Neural progenitor cell (in vitro differentiated cells): ENCODE results near the gene PLA2G2C. TPM values are rescaled to one million over a fixed set of nuclear protein-coding genes. Genes with fewer than 3 reads are reported as not detected.

Source experiments
- DNase-seq: peaks from one replicate; pipeline ENCODE4 v3.0.0-alpha.2; 2016; ENCODE audit warnings: low spot score
- H2AFZ ChIP-seq: fragments of 200-600 bp; sonication (generic); replicated peaks from 2 replicates; pipeline ENCODE4 v1.6.1; 2016; ENCODE audit warnings: antibody characterized with exemption
- H3F3A ChIP-seq: fragments of 200-600 bp; sonication (generic); 2 replicates; pipeline ENCODE4 v1.6.1; 2016; ENCODE audit warnings: antibody characterized with exemption, low read depth
- H3K27ac ChIP-seq: fragments of 200-600 bp; sonication (generic); 2 replicates; pipeline ENCODE4 v1.5.1; 2016; ENCODE audit warnings: mild to moderate bottlenecking
- H3K27me3 ChIP-seq: fragments of 200-600 bp; sonication (generic); 2 replicates; pipeline ENCODE4 v1.6.1; 2016; ENCODE audit warnings: mild to moderate bottlenecking, moderate library complexity
- H3K36me3 ChIP-seq: fragments of 200-600 bp; sonication (generic); 2 replicates; pipeline ENCODE4 v1.5.1; 2016
- H3K4me1 ChIP-seq: fragments of 200-600 bp; sonication (generic); 2 replicates; pipeline ENCODE4 v1.6.1; 2016; ENCODE audit warnings: mixed run types
- H3K4me2 ChIP-seq: fragments of 200-600 bp; sonication (generic); 2 replicates; pipeline ENCODE4 v1.6.1; 2016
- H3K4me3 ChIP-seq: fragments of 200-600 bp; sonication (generic); 2 replicates; pipeline ENCODE4 v1.5.1; 2016
- H3K79me2 ChIP-seq: fragments of 200-600 bp; sonication (generic); 2 replicates; pipeline ENCODE4 v1.6.1; 2016; ENCODE audit warnings: low read depth
- H3K9ac ChIP-seq: fragments of 200-600 bp; sonication (generic); 2 replicates; pipeline ENCODE4 v1.6.1; 2016
- H3K9me3 ChIP-seq: fragments of 200-600 bp; sonication (generic); 2 replicates; pipeline ENCODE4 v1.5.1; 2016; ENCODE audit warnings: low read depth
- H4K20me1 ChIP-seq: fragments of 200-600 bp; sonication (generic); 2 replicates; pipeline ENCODE4 v1.6.1; 2016; ENCODE audit warnings: low read depth
- H3K27ac Mint-ChIP-seq: 3 replicates; pipeline ENCODE4 v1.8.0; 2021; ENCODE audit warnings: mixed read lengths
- H3K27me3 Mint-ChIP-seq: 2 replicates; pipeline ENCODE4 v1.8.0; 2022; ENCODE audit warnings: low read depth, mild to moderate bottlenecking, inconsistent platforms, moderate library complexity, mixed read lengths; ENCODE audit not compliant: insufficient read depth
- H3K36me3 Mint-ChIP-seq: 3 replicates; pipeline ENCODE4 v1.8.0; 2021; ENCODE audit warnings: mixed read lengths
- H3K4me1 Mint-ChIP-seq: 3 replicates; pipeline ENCODE4 v1.8.0; 2021; ENCODE audit warnings: mixed read lengths
- H3K4me3 Mint-ChIP-seq: 3 replicates; pipeline ENCODE4 v1.8.0; 2021; ENCODE audit warnings: mild to moderate bottlenecking, moderate library complexity, mixed read lengths
- H3K9me3 Mint-ChIP-seq: 3 replicates; pipeline ENCODE4 v1.8.0; 2020; ENCODE audit warnings: mixed read lengths
- CTCF ChIP-seq: fragments of 200-600 bp; sonication (generic); IDR thresholded peaks from 2 replicates; pipeline ENCODE4 v1.5.1; 2017; ENCODE audit warnings: antibody characterized with exemption, mild to moderate bottlenecking
- EZH2 ChIP-seq: fragments of 200-600 bp; sonication (generic); IDR thresholded peaks from 2 replicates; pipeline ENCODE4 v1.6.1; 2017; ENCODE audit warnings: antibody characterized with exemption, mild to moderate bottlenecking, moderate library complexity
- EZH2phosphoT487 ChIP-seq: fragments of 200-600 bp; sonication (generic); IDR thresholded peaks from 2 replicates; pipeline ENCODE4 v1.6.1; 2017; ENCODE audit warnings: antibody characterized with exemption
- total RNA-seq: library from RNA; depleted of rRNA; stranded (reverse); fragments of >200 nt; gene quantifications from 2 replicates; pipeline ENCODE4 v1.2.3, GENCODE V29; 2015; ENCODE audit warnings: low replicate concordance

Gene PLA2G2C
- total RNA-seq, 1 donor from 2014 or later: not detected

- Mint-ChIP-seq H3K4me3 (no peak overlapping the region), H3K27ac (no peak overlapping the region), H3K4me1 (peaks cover 11% of the 10 kb centered on the region), H3K9me3 (peaks cover 21% of the 10 kb centered on the region), H3K36me3 (no peaks in the 10 kb centered on the region), H3K27me3 (peaks cover 5% of the 10 kb centered on the region)
- Histone ChIP-seq H3K9me3 (no peaks in the 10 kb centered on the region), H3K4me2 (no peak overlapping the region), H3K4me3 (no peak overlapping the region), H3F3A (no peaks in the 10 kb centered on the region), H3K27ac (no peak overlapping the region), H3K27me3 (no peaks in the 10 kb centered on the region), H4K20me1 (no peaks in the 10 kb centered on the region), H3K9ac (no peak overlapping the region), H3K79me2 (no peaks in the 10 kb centered on the region), H3K36me3 (no peaks in the 10 kb centered on the region), H2AFZ (no peak overlapping the region), H3K4me1 (no peaks in the 10 kb centered on the region)
- TF ChIP-seq EZH2phosphoT487: no peak
- peak; percentile 42 for TF ChIP-seq CTCF
- peak; percentile 31 for DNase-seq
These were observed 20.8 kb downstream of the PLA2G2C start for GRCh38 chr1:20165522-20165951.

- Histone ChIP-seq H4K20me1 (no peaks in the 10 kb centered on the region), H2AFZ (no peak overlapping the region), H3K4me1 (no peaks in the 10 kb centered on the region), H3K27me3 (no peaks in the 10 kb centered on the region), H3K27ac (no peak overlapping the region), H3K9ac (no peak overlapping the region), H3K79me2 (no peaks in the 10 kb centered on the region), H3K36me3 (no peaks in the 10 kb centered on the region), H3K4me3 (no peak overlapping the region), H3K9me3 (no peaks in the 10 kb centered on the region), H3F3A (no peaks in the 10 kb centered on the region), H3K4me2 (no peak overlapping the region)
- Mint-ChIP-seq H3K36me3 (no peaks in the 10 kb centered on the region), H3K4me1 (peaks cover 11% of the 10 kb centered on the region), H3K9me3 (peaks cover 23% of the 10 kb centered on the region), H3K4me3 (no peak overlapping the region), H3K27ac (no peak overlapping the region), H3K27me3 (peaks cover 5% of the 10 kb centered on the region)
- no peak for DNase-seq
- TF ChIP-seq EZH2phosphoT487 (no peak), EZH2 (no peak), CTCF (no peak)
These were observed 21.6 kb downstream of the PLA2G2C start for GRCh38 chr1:20164694-20165202.

- H3K36me3 Mint-ChIP-seq: no peaks in the 10 kb centered on the region
- H3K9me3 Mint-ChIP-seq: peaks cover 28% of the 10 kb centered on the region
- H3K4me3 Mint-ChIP-seq: no peak overlapping the region
- no peak overlapping the region for H3K4me2 ChIP-seq
- H3K79me2 ChIP-seq: no peaks in the 10 kb centered on the region
- H3K27ac ChIP-seq: no peak overlapping the region
- no peaks in the 10 kb centered on the region for H3K36me3 ChIP-seq
- H3K9me3 ChIP-seq: no peaks in the 10 kb centered on the region
- no peak for DNase-seq
- H4K20me1 ChIP-seq: no peaks in the 10 kb centered on the region
- no peak for TF ChIP-seq CTCF
- TF ChIP-seq EZH2: no peak
- TF ChIP-seq EZH2phosphoT487: no peak
- no peaks in the 10 kb centered on the region for H3K4me1 Mint-ChIP-seq
- no peaks in the 10 kb centered on the region for H3K4me1 ChIP-seq
- H3K27me3 Mint-ChIP-seq: peaks cover 2% of the 10 kb centered on the region
- H3K27ac Mint-ChIP-seq: no peak overlapping the region
- H3F3A ChIP-seq: no peaks in the 10 kb centered on the region
- H3K9ac ChIP-seq: no peak overlapping the region
- no peaks in the 10 kb centered on the region for H3K27me3 ChIP-seq
- H3K4me3 ChIP-seq: no peak overlapping the region
- H2AFZ ChIP-seq: no peak overlapping the region
These were observed 26.3 kb downstream of the PLA2G2C start for GRCh38 chr1:20160034-20160433.
